Activated T-cell treated with anti-CD3 and anti-CD28 coated beads, Interleukin-2, amount 50 U/mL, for 72 hours (primary cell): ENCODE data around the gene MACO1. TPM values are rescaled to one million over a fixed set of nuclear protein-coding genes. Genes with fewer than 3 reads are reported as not detected.
"Not testable (repeated sequence)": the region's sequence is repeated elsewhere in the genome, so short reads cannot be mapped to it uniquely, and the experiment has no call there.

Source experiments
- ATAC-seq, 2 donors: fragments of 150-1000 bp; cut with Tn5 transposase; replicated peaks in 1 of 2; 2 replicates each; pipeline ENCODE4 v1.10.0; 2021; ENCODE audit warnings: moderate library complexity in 2 of 2, mild to moderate bottlenecking in 1 of 2
- DNase-seq, 2 donors: peaks; one replicate each; pipeline ENCODE4 v3.0.0; 2021 to 2022; ENCODE audit warnings: mixed read lengths in 1 of 2
- H3K27ac Mint-ChIP-seq: one replicate; pipeline ENCODE4 v1.8.0; 2022; ENCODE audit warnings: mild to moderate bottlenecking, moderate library complexity, mixed read lengths
- H3K27me3 Mint-ChIP-seq: one replicate; pipeline ENCODE4 v1.8.0; 2022; ENCODE audit warnings: low read depth, mixed read lengths
- H3K36me3 Mint-ChIP-seq, 2 donors: one replicate each; pipeline ENCODE4 v1.8.0; 2022; ENCODE audit warnings: mixed read lengths in 2 of 2, mild to moderate bottlenecking in 1 of 2; ENCODE audit not compliant: insufficient read depth in 2 of 2
- H3K4me1 Mint-ChIP-seq: one replicate; pipeline ENCODE4 v1.8.0; 2022; ENCODE audit warnings: low read depth, mixed read lengths
- H3K4me3 Mint-ChIP-seq, 2 donors: one replicate each; pipeline ENCODE4 v1.8.0; 2022; ENCODE audit warnings: mild to moderate bottlenecking in 2 of 2, mixed read lengths in 2 of 2, moderate library complexity in 2 of 2
- H3K9me3 Mint-ChIP-seq, 2 donors: one replicate each; pipeline ENCODE4 v1.8.0; 2022; ENCODE audit warnings: mixed read lengths in 2 of 2
- total RNA-seq, 2 donors: library from RNA; stranded (reverse); gene quantifications; one replicate each; pipeline ENCODE4 v1.2.3, GENCODE V29; 2022

The MACO1 gene
- total RNA-seq, 2 donors from 2014 or later, result 22.6 to 26.3 TPM

GRCh38 chr1:25487628-25488027, 56.9 kb downstream of the MACO1 start:
- DNase-seq (peak; percentile 23 to 26), ATAC-seq (no peak)
- no peaks in the 10 kb centered on the region for H3K9me3 Mint-ChIP-seq
- H3K36me3 Mint-ChIP-seq, result peaks cover 4 to 17% of the 10 kb centered on the region in 2 donors
- peaks cover 6% of the 10 kb centered on the region for H3K4me1 Mint-ChIP-seq
- H3K27ac Mint-ChIP-seq, result no peak overlapping the region
- H3K27me3 Mint-ChIP-seq, result no peaks in the 10 kb centered on the region
- no peak overlapping the region for H3K4me3 Mint-ChIP-seq

DNA sequence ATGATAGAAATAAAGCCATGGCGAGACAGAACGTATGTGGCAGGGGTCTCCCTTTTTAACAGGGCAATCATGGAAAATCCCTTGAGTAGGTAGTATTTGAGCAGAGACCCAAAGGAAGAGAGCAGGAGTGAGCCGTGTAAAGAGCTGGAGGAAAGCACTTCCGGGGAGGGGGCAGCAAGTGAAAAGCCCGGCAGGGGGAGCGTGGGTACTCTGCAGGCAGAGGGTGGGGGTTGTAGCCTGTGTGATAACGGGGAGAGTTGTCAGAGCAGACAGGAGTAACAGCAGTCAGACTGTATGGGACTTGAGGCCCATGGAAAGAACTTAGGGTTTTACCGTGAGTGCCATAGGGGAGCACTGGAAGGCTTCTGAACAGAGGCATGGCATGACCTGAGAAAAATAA, 61.6 kb downstream of the MACO1 start:
- no peak for ATAC-seq
- no peak for DNase-seq
- no peaks in the 10 kb centered on the region for H3K27me3 Mint-ChIP-seq
- no peaks in the 10 kb centered on the region for H3K9me3 Mint-ChIP-seq
- H3K4me3 Mint-ChIP-seq, result no peak overlapping the region
- H3K36me3 Mint-ChIP-seq, result peaks cover 4 to 24% of the 10 kb centered on the region in 2 donors
- H3K27ac Mint-ChIP-seq, result no peak overlapping the region
- H3K4me1 Mint-ChIP-seq, result no peaks in the 10 kb centered on the region

DNA sequence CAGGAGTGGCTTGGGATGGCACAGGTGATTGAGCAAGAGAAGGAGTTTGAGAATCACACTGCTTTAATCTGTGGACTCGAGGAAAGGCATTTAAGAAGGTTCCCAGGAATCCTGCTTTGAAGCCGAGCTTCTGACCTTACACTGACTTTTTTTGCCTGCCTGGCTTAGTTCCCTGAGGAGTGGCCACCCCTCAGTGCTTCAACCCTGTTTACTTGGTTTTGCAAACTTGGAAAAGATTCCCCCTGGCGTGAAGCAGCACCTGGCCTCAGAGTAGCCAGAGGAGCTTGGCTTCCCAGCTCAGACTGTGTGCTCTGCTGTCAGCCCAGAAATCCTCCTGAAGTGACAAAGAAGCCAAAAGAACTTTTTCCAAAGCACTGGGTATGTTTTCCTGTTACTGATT, 64.3 kb downstream of the MACO1 start:
- Mint-ChIP-seq H3K27ac (no peak overlapping the region), H3K9me3 (no peaks in the 10 kb centered on the region), H3K27me3 (no peaks in the 10 kb centered on the region), H3K4me3 (no peak overlapping the region), H3K36me3 (peaks cover 4 to 25% of the 10 kb centered on the region in 2 donors), H3K4me1 (no peaks in the 10 kb centered on the region)
- DNase-seq (no peak), ATAC-seq (no peak)

DNA sequence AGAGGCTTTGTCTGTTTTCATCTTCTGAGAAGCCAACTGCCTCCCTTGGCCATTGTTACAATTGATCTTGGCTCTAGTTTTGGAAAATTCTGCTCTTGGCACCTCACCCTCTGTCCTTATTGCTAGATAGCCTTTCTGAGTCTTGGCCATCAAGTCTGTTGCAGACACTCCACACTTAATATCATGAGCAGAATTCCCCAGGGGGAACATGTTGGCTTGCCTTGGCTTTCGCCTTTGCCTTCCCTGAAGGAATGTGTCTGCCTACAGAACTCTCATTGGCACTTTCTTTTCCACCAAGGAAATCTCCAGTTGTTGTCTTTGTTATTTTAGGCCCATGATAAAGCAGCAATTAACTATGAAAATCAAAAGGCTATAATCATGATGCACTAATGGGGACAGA, 70.0 kb downstream of the MACO1 start:
- Mint-ChIP-seq H3K4me1 (peaks cover 9% of the 10 kb centered on the region), H3K9me3 (no peaks in the 10 kb centered on the region), H3K27me3 (no peaks in the 10 kb centered on the region), H3K36me3 (peaks cover 0 to 5% of the 10 kb centered on the region in 2 donors), H3K27ac (no peak overlapping the region), H3K4me3 (no peak overlapping the region)
- no peak for ATAC-seq
- DNase-seq, result no peak

DNA sequence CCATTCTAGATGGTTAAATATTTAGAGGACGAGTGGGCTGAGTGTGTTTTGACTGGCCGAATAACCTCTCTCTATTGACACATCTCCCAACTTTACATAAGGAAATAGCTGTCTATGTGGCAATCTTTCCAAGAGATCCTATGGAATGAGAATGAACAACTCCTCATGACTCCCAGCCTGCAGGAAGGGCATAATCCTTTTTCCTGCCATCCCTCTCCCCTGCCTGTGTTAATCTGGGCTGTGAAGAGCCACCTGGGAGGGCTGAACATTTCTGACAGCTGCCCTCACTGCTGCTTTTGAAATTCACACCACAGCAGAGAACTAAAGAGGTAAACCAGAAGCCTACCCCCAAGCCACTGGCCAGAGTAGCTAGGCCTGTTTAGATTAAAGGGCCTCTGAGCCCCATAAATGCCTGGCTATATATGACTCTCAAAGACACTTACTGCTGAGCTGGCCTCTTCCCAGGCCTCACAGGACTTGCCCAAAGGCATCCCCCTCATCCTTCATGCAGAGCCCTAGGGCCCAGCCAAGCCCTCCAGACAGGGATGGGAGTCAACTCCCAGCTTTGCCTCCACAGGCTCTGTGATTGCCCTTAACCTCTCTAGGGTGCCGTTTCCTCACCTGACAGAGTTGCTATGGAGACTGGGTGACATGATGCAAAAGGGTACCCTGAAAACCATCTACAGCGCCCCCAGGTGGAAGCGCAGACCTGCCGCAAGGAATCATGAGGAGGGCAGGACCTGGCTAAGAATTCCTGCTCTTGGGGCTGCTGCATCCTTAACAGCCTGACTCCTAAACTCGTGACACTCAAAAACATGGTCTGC, 70.8 kb downstream of the MACO1 start:
- Mint-ChIP-seq H3K27ac (peak overlapping the region; percentile 39), H3K9me3 (no peaks in the 10 kb centered on the region), H3K4me3 (no peak overlapping the region), H3K27me3 (no peaks in the 10 kb centered on the region), H3K36me3 (peaks cover 0 to 5% of the 10 kb centered on the region in 2 donors), H3K4me1 (peaks cover 15% of the 10 kb centered on the region)
- ATAC-seq, result no peak
- DNase-seq, result peak in 1 of 2 donors; percentile 19

DNA sequence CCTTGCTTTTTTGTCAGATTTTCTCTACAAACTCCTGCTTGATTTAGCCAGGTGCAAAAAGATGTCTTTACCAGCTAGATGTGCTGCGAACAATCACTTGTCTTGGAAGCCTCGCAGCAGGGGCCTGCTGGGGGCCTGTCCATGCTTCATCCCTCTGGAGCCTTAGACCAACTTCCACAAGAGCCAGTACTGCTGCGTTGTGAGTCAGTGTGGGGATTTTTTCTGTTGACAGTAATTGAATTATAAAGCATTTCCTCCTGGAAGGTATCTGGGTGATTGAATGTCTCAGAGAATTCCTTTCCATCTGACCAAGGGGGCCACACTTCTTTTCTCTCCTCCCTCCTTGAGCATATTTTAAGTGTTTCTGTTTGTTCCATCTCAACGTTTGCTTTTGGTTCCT, 72.3 kb downstream of the MACO1 start:
- Mint-ChIP-seq H3K4me1 (peaks cover 24% of the 10 kb centered on the region), H3K9me3 (no peaks in the 10 kb centered on the region), H3K27me3 (no peaks in the 10 kb centered on the region), H3K27ac (no peak overlapping the region), H3K36me3 (peaks cover 0 to 4% of the 10 kb centered on the region in 2 donors), H3K4me3 (no peak overlapping the region)
- ATAC-seq, result no peak
- no peak for DNase-seq

DNA sequence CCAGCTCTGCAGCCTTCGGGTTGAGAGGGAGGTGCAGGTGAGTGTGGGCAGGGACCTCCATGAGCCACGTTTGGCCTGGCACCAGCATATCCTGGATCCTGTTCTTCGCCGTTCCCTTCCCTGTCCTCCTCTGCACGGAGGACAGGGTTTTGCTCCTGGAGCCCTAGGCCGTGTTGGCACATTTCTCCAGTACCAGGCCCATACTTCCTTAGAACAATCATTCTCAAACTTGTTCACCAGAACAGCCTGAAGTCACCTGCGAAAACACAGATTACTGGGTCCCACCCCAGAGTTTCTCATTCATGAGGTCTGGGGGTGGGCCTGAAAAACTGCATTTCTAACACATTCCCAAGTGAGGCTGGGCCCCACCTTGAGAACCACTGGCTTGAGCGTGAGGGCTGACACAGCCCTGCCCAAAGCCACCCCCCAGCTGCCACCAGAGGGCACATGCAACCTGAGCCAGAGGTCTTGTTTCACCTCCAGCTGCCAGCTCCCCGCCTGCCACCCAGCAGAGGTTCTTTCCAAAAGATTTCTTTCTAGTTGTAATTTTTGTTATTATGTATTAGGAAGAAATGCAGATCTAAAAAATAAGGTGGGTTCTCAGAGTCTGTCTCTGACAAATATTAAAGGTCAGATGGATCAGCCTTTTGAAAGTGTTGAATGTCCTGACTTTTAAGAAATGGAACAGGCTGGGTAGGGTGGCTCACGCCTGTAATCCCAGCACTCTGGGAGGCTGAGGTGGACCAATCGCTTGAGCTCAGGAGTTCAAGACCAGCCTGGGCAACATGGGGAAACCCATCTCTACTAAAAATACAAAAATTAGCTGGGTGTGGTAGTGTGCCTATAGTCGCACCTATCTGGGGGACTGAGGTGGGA, 73.1 kb downstream of the MACO1 start:
- Mint-ChIP-seq H3K4me1 (peaks cover 24% of the 10 kb centered on the region), H3K27ac (no peak overlapping the region), H3K36me3 (no peaks in the 10 kb centered on the region), H3K27me3 (no peaks in the 10 kb centered on the region), H3K9me3 (no peaks in the 10 kb centered on the region), H3K4me3 (no peak overlapping the region)
- peak; percentile 77 to 79 for ATAC-seq
- peak; percentile 60 to 66 for DNase-seq

DNA sequence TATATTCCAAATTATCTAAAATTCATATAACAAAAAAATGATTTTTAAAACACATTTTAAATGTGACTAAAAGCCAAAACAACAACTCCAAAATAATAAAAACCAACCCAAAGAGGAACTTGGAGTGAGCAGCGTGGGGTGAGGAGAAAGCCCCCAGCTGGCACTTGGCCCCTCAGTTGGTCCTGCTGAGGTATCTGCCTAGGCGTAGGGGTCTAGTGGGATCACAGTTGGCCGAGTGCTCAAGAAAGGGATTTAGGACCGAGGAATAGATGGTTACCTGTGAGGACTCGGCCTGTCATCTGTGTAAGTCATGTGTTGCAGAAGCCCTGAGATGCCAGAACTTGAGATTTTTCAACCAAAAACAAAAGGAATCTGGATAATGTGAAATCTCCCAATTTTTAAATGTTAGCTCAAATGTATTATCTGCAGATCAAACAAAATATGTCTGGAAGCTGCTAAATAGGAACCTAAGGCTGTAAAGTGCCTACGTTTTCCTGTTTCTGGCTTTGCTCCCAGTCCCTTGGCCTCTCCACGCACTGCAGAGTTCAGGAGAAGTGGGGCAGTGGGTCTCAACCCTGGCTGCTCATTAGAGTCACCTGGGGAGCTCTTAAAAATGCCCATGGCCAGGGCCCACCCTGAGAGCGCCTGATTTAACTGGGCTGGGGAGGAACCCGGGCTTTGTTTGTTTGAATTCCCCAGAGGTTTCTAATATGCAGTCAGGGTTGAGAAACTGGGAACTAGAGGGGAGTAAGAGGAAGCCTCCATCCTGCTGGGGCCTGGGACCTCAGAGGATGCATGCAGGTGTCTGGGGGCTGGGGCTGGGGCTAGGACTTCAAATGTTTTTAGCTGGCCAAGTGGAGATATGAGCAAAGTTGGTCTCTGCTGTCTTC, 74.3 kb downstream of the MACO1 start:
- H3K4me3 Mint-ChIP-seq, result no peak overlapping the region
- H3K27me3 Mint-ChIP-seq, result no peaks in the 10 kb centered on the region
- ATAC-seq, result no peak
- peaks cover 24% of the 10 kb centered on the region for H3K4me1 Mint-ChIP-seq
- H3K9me3 Mint-ChIP-seq, result no peaks in the 10 kb centered on the region
- H3K36me3 Mint-ChIP-seq, result no peaks in the 10 kb centered on the region
- H3K27ac Mint-ChIP-seq, result no peak overlapping the region
- DNase-seq, result no peak

DNA sequence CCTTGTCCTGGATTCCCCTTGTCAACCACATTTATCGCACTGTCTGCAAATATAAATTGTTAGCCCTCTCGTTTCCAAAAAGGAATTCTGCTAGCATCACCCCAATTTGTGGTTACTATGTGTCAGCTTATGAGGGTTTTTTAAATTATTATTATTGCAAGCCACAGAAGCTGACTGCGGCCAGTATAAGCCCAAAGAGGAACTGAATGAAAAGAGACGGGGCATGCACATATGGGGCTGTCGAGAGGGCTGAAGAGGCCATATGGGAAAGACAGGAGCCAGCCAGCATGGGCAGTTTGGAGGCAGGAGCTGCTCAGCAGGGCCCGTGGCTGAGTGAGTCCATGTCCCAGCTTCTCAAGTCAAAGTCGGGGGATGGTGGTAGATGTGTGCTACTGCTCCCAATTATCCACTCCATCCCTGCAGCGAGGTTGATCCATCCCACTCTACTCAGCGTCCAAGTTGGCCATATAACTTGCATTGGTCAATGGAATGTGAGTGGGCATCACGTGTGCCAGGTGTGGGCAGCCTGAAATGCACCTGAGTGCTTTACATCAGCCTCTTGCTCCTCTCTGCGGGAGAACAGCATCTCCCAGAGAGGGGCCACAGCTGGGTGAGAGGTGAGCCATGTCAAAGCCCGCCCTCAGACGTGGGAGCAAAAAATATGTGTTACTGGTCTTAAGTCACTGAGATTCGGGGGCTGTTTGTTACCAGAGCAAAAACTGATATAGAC, 75.1 kb downstream of the MACO1 start:
- ATAC-seq, result no peak
- no peaks in the 10 kb centered on the region for H3K36me3 Mint-ChIP-seq
- no peak overlapping the region for H3K27ac Mint-ChIP-seq
- no peaks in the 10 kb centered on the region for H3K27me3 Mint-ChIP-seq
- no peak for DNase-seq
- H3K4me1 Mint-ChIP-seq, result peaks cover 24% of the 10 kb centered on the region
- peak overlapping the region; percentile 63 to 67 for H3K4me3 Mint-ChIP-seq
- no peaks in the 10 kb centered on the region for H3K9me3 Mint-ChIP-seq

- ATAC-seq, DNase-seq, H3K36me3 Mint-ChIP-seq, H3K27me3 Mint-ChIP-seq, H3K9me3 Mint-ChIP-seq: not testable (repeated sequence)
- Mint-ChIP-seq H3K4me3 (peak overlapping the region; percentile 63 to 67), H3K27ac (peak overlapping the region; percentile 22), H3K4me1 (peaks cover 24% of the 10 kb centered on the region)
Observed at GRCh38 chr1:25506566-25507463, 76.1 kb downstream of the MACO1 start.

- Mint-ChIP-seq H3K27me3 (no peaks in the 10 kb centered on the region), H3K4me1 (no peaks in the 10 kb centered on the region), H3K4me3 (no peak overlapping the region), H3K36me3 (no peaks in the 10 kb centered on the region), H3K9me3 (peaks cover 0 to 2% of the 10 kb centered on the region in 2 donors), H3K27ac (no peak overlapping the region)
- ATAC-seq (no peak), DNase-seq (no peak)
Observed at GRCh38 chr1:25513666-25514065, 83.0 kb downstream of the MACO1 start.
